Trophoblast cell (in vitro differentiated cells and primary cell): ENCODE data around the gene ZNF14.

Experiments
- DNase-seq, 2 donors: peaks; one replicate each; pipeline ENCODE4 v3.0.0-alpha.2; 2016
- H2AFZ ChIP-seq: 2 replicates; pipeline ENCODE4 v1.6.1; 2013; ENCODE audit warnings: low read length, moderate library complexity, mild to moderate bottlenecking; ENCODE audit not compliant: insufficient read depth, poor library complexity
- H2AK5ac ChIP-seq: 2 replicates; pipeline ENCODE4 v1.6.1; 2013; ENCODE audit warnings: mild to moderate bottlenecking, low read length
- H2BK120ac ChIP-seq: 2 replicates; pipeline ENCODE4 v1.6.1; 2013; ENCODE audit warnings: low read length, mild to moderate bottlenecking, moderate library complexity; ENCODE audit not compliant: insufficient read depth, poor library complexity
- H2BK12ac ChIP-seq: 2 replicates; pipeline ENCODE4 v1.6.1; 2013; ENCODE audit warnings: mild to moderate bottlenecking, low read length, moderate library complexity
- H2BK5ac ChIP-seq: 2 replicates; pipeline ENCODE4 v1.6.1; 2013; ENCODE audit warnings: low read length, low read depth, moderate library complexity, mild to moderate bottlenecking; ENCODE audit not compliant: poor library complexity
- H3K14ac ChIP-seq: 2 replicates; pipeline ENCODE4 v1.6.1; 2013; ENCODE audit warnings: mild to moderate bottlenecking, low read length
- H3K18ac ChIP-seq: 2 replicates; pipeline ENCODE4 v1.6.1; 2013; ENCODE audit warnings: mild to moderate bottlenecking, low read length
- H3K23ac ChIP-seq: 2 replicates; pipeline ENCODE4 v1.6.1; 2013; ENCODE audit warnings: low read length
- H3K27ac ChIP-seq: 2 replicates; pipeline ENCODE4 v1.5.1; 2013; ENCODE audit warnings: low read depth, mild to moderate bottlenecking, inconsistent platforms, low read length, moderate library complexity
- H3K27me3 ChIP-seq: 2 replicates; pipeline ENCODE4 v1.6.1; 2013; ENCODE audit warnings: inconsistent platforms, mild to moderate bottlenecking, low read length, moderate library complexity; ENCODE audit not compliant: insufficient read depth
- H3K36me3 ChIP-seq, 2 experiments: 1 replicate in 1 of 2; 2 replicates in 1 of 2; pipeline ENCODE4 v1.6.1; 2013; ENCODE audit warnings: low read length in 2 of 2, mild to moderate bottlenecking in 2 of 2, moderate library complexity in 1 of 2; ENCODE audit not compliant: insufficient read depth in 2 of 2, control insufficient read depth in 1 of 2
- H3K4ac ChIP-seq: 2 replicates; pipeline ENCODE4 v1.6.1; 2013; ENCODE audit warnings: low read depth, mild to moderate bottlenecking, low read length, moderate library complexity
- H3K4me1 ChIP-seq, 2 experiments: 1 replicate in 1 of 2; 2 replicates in 1 of 2; pipeline ENCODE4 v1.6.1; 2013; ENCODE audit warnings: low read length in 2 of 2, mild to moderate bottlenecking in 2 of 2, moderate library complexity in 1 of 2; ENCODE audit not compliant: insufficient read depth in 2 of 2, control insufficient read depth in 1 of 2
- H3K4me2 ChIP-seq: 2 replicates; pipeline ENCODE4 v1.6.1; 2013; ENCODE audit warnings: inconsistent platforms, mild to moderate bottlenecking, low read length, moderate library complexity
- H3K4me3 ChIP-seq: 2 replicates; pipeline ENCODE4 v1.5.1; 2013; ENCODE audit warnings: mild to moderate bottlenecking, low read depth, low read length, inconsistent platforms
- H3K79me1 ChIP-seq: one replicate; pipeline ENCODE4 v1.6.1; 2013; ENCODE audit warnings: low read length
- H3K79me2 ChIP-seq: 2 replicates; pipeline ENCODE4 v1.6.1; 2013; ENCODE audit warnings: low read length, mild to moderate bottlenecking; ENCODE audit not compliant: control insufficient read depth, insufficient read depth, poor library complexity
- H3K9ac ChIP-seq: 2 replicates; pipeline ENCODE4 v1.6.1; 2013; ENCODE audit warnings: mild to moderate bottlenecking, low read length
- H3K9me3 ChIP-seq: 2 replicates; pipeline ENCODE4 v1.6.1; 2013; ENCODE audit warnings: low read depth, mild to moderate bottlenecking, control low read depth, inconsistent platforms, low read length; ENCODE audit not compliant: insufficient read depth
- H4K12ac ChIP-seq: 2 replicates; pipeline ENCODE4 v1.6.1; 2013; ENCODE audit warnings: low read depth, mild to moderate bottlenecking, low read length, moderate library complexity
- H4K8ac ChIP-seq: 2 replicates; pipeline ENCODE4 v1.6.1; 2013; ENCODE audit warnings: low read depth, mild to moderate bottlenecking, low read length, moderate library complexity
- H4K91ac ChIP-seq: one replicate; pipeline ENCODE4 v1.6.1; 2013; ENCODE audit warnings: low read depth, mild to moderate bottlenecking, low read length, moderate library complexity
- WGBS: extraction: QIAGEN DNeasy Blood & Tissue Kit; methylation state at CpG from one replicate; pipeline ENCODE4 v1.1.7; 2013; ENCODE audit warnings: missing lambda C conversion rate; ENCODE audit not compliant: insufficient read length, insufficient coverage; ENCODE audit errors: extremely low coverage; 5-methylcytosine and 5-hydroxymethylcytosine counted together

The ZNF14 gene

GRCh38 chr19:19674315-19674714, 58.6 kb downstream of the ZNF14 start:
- peaks cover 6% of the 10 kb centered on the region for H3K9me3 ChIP-seq
- no peak overlapping the region for H4K8ac ChIP-seq
- H2BK5ac ChIP-seq = no peak overlapping the region
- H2AK5ac ChIP-seq = no peak overlapping the region
- WGBS = no CpG with 5 or more reads among the region's 6 CpGs
- no peaks in the 10 kb centered on the region for H3K79me2 ChIP-seq
- no peak overlapping the region for H3K4me3 ChIP-seq
- no peak overlapping the region for H4K91ac ChIP-seq
- DNase-seq = no peak
- H4K12ac ChIP-seq = no peak overlapping the region
- H3K14ac ChIP-seq = no peak overlapping the region
- no peak overlapping the region for H3K4me2 ChIP-seq
- H2BK120ac ChIP-seq = no peak overlapping the region
- H3K18ac ChIP-seq = no peak overlapping the region
- H3K36me3 ChIP-seq = peaks cover 16 to 19% of the 10 kb centered on the region in 2 experiments
- H3K4me1 ChIP-seq = peaks cover 10 to 13% of the 10 kb centered on the region in 2 experiments
- H3K9ac ChIP-seq = no peak overlapping the region
- no peak overlapping the region for H2BK12ac ChIP-seq
- no peak overlapping the region for H3K4ac ChIP-seq
- H2AFZ ChIP-seq = no peak overlapping the region
- no peak overlapping the region for H3K27ac ChIP-seq
- no peaks in the 10 kb centered on the region for H3K27me3 ChIP-seq
- H3K79me1 ChIP-seq = no peaks in the 10 kb centered on the region
- no peak overlapping the region for H3K23ac ChIP-seq

DNA sequence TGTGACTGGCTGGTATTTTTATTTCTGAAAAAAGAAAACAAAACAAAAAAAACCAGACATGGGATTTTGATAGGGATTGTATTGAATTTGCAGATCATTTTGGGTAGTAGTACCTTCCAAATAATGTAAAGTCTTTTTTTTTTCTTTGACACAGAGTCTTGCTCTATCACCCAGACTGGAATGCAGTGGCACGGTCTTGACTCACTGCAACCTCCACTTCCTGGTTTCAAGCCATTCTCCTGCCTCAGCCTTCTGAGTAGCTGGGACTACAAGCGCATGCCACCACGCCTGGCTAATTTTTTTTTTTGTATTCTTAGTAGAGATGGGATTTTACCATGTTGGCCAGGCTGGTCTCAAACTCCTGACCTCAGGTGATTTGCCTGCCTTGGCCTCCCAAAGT, 60.1 kb downstream of the ZNF14 start:
- peaks cover 9 to 11% of the 10 kb centered on the region in 2 experiments for H3K36me3 ChIP-seq
- no peak overlapping the region for H2BK120ac ChIP-seq
- no peaks in the 10 kb centered on the region for H3K27me3 ChIP-seq
- H3K79me2 ChIP-seq = peaks cover 5% of the 10 kb centered on the region
- no peak overlapping the region for H3K9ac ChIP-seq
- H4K91ac ChIP-seq = no peak overlapping the region
- peaks cover 6% of the 10 kb centered on the region for H3K79me1 ChIP-seq
- H2BK5ac ChIP-seq = no peak overlapping the region
- DNase-seq = peak; percentile 57 to 63
- no peak overlapping the region for H3K23ac ChIP-seq
- no peak overlapping the region for H3K4me2 ChIP-seq
- H3K18ac ChIP-seq = no peak overlapping the region
- H2AFZ ChIP-seq = no peak overlapping the region
- H3K4me3 ChIP-seq = no peak overlapping the region
- no peak overlapping the region for H3K27ac ChIP-seq
- H4K8ac ChIP-seq = no peak overlapping the region
- peaks cover 14 to 16% of the 10 kb centered on the region in 2 experiments for H3K4me1 ChIP-seq
- no peak overlapping the region for H3K4ac ChIP-seq
- no peak overlapping the region for H4K12ac ChIP-seq
- no peak overlapping the region for H3K14ac ChIP-seq
- peaks cover 4% of the 10 kb centered on the region for H3K9me3 ChIP-seq
- no peak overlapping the region for H2BK12ac ChIP-seq
- no CpG with 5 or more reads among the region's 3 CpGs for WGBS
- H2AK5ac ChIP-seq = no peak overlapping the region

- Histone ChIP-seq H2BK120ac (peak overlapping the region; percentile 40), H2BK12ac (no peak overlapping the region), H3K4me3 (no peak overlapping the region), H3K4me1 (peaks cover 14 to 16% of the 10 kb centered on the region in 2 experiments), H4K12ac (peak overlapping the region; percentile 32), H4K91ac (no peak overlapping the region), H3K27ac (no peak overlapping the region), H3K79me2 (peaks cover 5% of the 10 kb centered on the region), H3K4me2 (peak overlapping the region; percentile 97), H3K4ac (peak overlapping the region; percentile 65), H4K8ac (no peak overlapping the region), H3K27me3 (no peaks in the 10 kb centered on the region), H2AFZ (no peak overlapping the region), H3K14ac (no peak overlapping the region), H3K18ac (peak overlapping the region; percentile 61), H3K9me3 (no peaks in the 10 kb centered on the region), H2AK5ac (peak overlapping the region; percentile 55), H3K23ac (no peak overlapping the region), H3K36me3 (peaks cover 3 to 4% of the 10 kb centered on the region in 2 experiments), H3K79me1 (peaks cover 6% of the 10 kb centered on the region), H3K9ac (no peak overlapping the region), H2BK5ac (no peak overlapping the region)
- DNase-seq = peak; percentile 69
- no CpG with 5 or more reads among the region's 10 CpGs for WGBS
Observed at GRCh38 chr19:19670070-19670551, 62.8 kb downstream of the ZNF14 start.

DNA sequence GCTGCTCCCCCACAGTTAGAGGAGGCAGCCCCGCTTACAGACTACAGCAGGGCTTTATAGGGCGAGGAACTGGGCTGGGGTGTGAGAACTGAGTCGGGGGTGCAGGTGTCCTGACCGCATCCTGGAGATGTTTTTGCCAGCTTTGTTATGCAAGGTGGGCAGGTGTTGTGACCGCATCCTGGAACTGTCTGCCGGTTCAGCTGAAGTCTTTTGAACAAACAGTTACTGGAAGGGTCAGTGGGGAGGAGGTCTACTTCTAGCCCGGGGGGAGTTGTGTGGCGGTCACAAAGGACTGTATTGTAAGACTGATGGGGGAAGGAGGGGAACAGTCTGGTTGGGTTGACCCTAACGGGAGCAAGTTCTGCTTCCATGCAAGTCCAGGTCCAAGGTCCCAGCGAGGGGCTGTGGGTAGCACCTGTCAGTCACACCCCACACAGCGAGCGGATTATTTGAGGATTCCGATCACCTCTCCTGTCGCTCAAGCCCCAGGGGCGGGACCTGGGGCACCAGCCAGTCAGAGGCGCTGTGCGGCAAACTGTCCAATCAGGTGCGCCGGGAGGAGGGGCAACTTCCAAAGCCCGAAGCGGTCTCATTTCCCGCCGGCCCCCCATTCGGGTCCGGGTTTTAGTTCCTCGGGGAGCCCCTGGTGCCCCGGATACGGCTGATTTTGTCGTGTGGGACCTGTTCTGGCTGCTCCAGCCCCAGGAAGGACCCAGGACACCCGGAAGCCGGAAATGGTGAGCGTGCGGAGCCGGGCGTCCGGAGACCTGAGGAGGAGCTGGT, 64.5 kb downstream of the ZNF14 start, which contains the start of gene ZNF101:
ZNF101 (plus strand) TSS at position 610 of the 783 bp plus-strand sequence; CDS start at position 735, 125 bp downstream.
- Histone ChIP-seq H3K27ac (peak within 1 kb of the TSS; percentile 48), H3K23ac (no peak within 1 kb of the TSS), H3K79me1 (peaks cover 8% of the 10 kb centered on the region), H2AFZ (peak within 1 kb of the TSS; percentile 96), H4K12ac (peak within 1 kb of the TSS; percentile 85), H3K4me1 (peaks cover 14 to 16% of the 10 kb centered on the region in 2 experiments), H3K9ac (peak within 1 kb of the TSS; percentile 61), H2BK5ac (peak within 1 kb of the TSS; percentile 70), H3K79me2 (peaks cover 6% of the 10 kb centered on the region), H3K36me3 (peaks cover 0 to 3% of the 10 kb centered on the region in 2 experiments), H3K27me3 (no peaks in the 10 kb centered on the region), H2BK120ac (peak within 1 kb of the TSS; percentile 41), H2BK12ac (no peak within 1 kb of the TSS), H3K14ac (peak within 1 kb of the TSS; percentile 92), H3K18ac (peak within 1 kb of the TSS; percentile 92), H4K8ac (peak within 1 kb of the TSS; percentile 90), H3K4me2 (peak within 1 kb of the TSS; percentile 97), H3K4me3 (peak within 1 kb of the TSS; percentile 89), H2AK5ac (peak within 1 kb of the TSS; percentile 7), H4K91ac (peak within 1 kb of the TSS; percentile 55), H3K4ac (peak within 1 kb of the TSS; percentile 80), H3K9me3 (no peaks in the 10 kb centered on the region)
- DNase-seq = peak; percentile 91 to 95
- WGBS = no CpG with 5 or more reads among the region's 36 CpGs
